Limb (tissue), 2 donors: ENCODE results near the gene CMTM1.
"Not testable (repeated sequence)": the region's sequence is repeated elsewhere in the genome, so short reads cannot be mapped to it uniquely, and the experiment has no call there.

ENCODE experiments used
- DNase-seq, 2 donors: peaks; one replicate each; pipeline ENCODE4 v3.0.0-alpha.2; 2016; ENCODE audit errors: extremely low spot score in 2 of 2

CMTM1 gene

DNA sequence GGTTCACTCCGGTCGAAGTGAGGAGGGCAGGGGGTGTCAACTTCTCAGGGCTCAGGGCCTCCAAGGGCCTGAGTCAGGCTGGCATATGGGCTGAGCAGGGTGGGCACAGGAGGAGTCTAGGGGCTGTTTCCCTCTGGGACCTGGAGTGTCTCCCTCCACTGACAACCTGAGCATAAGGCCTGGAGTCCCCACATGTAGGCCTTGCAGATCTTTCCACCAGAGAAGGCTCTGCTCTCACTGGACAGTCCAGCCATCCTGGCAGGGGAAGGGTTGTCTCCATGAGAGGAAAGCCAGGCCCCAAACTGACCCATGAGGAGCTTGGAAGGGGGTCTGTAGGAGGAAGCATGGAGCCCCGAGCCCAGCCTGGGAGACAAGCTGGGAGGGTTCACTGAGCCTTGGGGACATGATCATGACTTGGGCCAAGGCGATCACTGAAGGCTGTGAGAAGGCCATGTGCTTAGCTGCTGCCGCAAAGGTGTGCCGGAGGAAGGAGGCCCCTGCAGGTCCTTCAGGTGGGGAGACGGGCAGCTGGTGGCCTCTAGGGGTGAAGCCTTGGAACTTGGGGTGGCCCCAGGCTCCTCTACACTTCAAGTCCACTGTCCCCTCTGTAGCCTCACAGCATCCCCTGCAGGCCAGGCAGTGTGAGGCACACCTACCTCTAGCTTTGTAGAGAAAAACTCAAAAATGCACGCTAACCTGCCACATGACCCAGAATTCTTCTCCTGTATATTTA, 22.9 kb downstream of the CMTM1 start:
- DNase-seq: no peak

DNA sequence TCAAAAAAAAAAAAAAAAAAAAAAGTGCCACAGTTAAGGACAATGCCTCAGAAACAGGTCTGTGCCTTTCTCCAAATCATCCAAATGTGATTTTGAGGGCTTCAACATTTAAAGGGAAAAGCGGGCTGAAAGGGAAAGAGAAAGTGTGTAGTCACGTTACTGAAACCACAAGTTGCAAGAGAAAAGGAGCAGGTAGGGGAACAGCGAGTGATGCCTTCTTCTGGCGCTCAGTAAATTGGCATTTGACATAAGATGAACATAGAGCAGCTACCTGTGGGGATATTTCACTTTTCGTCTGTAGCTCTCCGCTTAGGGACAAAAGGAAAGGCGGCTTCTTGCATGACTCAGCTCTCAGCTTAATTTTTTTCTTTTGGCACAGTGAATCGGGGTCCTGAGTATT, 24.1 kb downstream of the CMTM1 start:
- no peak for DNase-seq

DNA sequence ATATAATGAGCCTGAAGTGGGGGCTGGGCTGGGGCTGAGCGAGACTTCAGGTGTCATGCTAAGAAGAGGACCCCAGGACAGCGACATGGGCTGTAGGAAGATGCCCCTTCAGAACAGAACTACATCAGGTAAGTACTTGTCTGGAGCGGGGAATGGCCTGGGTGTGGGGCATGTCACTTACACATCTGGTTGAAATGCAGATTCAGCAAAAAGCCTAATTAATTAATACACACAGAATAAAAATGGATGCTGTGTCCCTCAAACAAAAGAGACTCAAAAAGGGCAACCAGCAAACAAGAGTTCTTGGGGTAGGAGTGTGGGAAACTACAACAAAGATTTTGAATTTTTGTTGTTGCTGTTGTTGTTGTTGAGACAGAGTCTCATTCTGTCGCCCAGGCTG, 24.8 kb downstream of the CMTM1 start:
- DNase-seq: no peak

DNA sequence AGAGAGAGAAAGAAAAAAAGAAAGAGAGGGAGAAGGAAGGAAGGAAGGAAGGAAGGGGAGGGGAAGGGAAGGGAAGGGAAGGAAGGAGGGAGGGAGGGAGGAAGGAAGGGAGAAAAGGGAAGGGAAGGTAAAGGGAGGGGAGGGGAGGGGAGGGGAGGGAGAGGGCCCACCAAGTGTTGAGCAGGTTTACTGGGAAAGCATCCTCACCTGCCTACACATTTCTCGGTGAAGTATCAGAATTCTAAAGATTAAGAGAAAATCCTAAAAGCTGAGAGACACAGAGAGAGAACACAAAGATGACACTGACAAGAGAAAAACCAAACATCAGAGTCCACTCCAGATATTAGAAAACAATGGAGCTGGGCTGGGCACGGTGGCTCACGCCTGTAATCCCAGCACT, 26.0 kb downstream of the CMTM1 start:
- DNase-seq: no peak

DNA sequence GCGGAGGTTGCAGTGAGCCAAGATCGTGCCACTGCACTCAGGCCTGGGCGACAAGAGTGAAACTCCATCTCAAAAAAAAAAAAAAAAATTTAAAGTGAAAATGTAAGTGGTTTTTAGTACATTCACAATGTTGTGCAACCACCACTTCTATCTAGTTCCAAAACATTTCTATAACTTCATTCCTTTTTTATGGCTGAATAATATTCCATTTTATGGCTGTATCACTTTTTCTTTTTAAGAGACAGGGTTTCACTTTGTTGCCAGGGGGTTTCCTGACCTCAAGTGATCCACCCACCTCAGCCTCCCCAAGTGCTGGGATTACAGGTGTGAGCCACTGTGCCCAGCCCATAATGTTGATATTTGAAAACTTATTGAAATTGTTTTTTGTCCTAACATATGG, 26.6 kb downstream of the CMTM1 start:
- DNase-seq: no peak

DNA sequence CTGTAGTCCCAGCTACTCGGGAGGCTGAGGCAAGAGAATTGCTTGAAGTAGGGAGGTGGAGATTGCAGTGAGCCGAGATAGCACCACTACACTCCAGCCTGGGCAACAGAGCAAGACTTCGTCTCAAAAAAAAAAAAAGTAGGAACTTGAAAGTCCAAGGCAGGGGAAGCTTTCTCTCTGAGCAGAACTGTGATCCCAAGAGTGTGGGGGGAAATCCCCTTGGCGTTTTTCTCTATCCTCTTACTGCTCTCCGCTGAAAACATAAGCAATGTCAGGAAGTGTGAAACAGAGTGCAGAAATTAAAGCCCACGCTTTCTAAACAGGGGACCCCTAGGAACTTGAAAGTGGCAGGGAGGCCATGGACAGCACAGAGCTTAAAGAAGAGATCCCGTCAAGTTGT, 28.5 kb downstream of the CMTM1 start:
- no peak for DNase-seq

DNA sequence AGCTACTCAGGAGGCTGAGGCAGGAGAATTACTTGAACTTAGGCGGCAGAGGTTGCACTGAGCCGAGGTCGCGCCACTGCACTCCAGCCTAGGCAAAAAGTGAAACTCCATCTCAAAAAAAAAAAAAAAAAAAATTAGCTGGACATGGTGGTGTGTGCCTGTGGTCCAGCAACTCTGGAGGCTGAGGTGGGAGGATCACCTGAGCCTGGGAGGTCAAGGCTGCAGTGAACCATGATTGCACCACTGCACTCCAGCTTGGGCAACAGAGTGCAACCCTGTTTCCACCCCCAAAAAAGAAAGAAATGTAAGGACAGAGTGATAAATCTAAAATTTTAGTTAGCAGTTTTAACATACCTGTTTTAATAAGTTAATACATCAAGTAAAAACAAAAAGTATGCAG, 30.3 kb downstream of the CMTM1 start:
- not testable (repeated sequence) for DNase-seq

DNA sequence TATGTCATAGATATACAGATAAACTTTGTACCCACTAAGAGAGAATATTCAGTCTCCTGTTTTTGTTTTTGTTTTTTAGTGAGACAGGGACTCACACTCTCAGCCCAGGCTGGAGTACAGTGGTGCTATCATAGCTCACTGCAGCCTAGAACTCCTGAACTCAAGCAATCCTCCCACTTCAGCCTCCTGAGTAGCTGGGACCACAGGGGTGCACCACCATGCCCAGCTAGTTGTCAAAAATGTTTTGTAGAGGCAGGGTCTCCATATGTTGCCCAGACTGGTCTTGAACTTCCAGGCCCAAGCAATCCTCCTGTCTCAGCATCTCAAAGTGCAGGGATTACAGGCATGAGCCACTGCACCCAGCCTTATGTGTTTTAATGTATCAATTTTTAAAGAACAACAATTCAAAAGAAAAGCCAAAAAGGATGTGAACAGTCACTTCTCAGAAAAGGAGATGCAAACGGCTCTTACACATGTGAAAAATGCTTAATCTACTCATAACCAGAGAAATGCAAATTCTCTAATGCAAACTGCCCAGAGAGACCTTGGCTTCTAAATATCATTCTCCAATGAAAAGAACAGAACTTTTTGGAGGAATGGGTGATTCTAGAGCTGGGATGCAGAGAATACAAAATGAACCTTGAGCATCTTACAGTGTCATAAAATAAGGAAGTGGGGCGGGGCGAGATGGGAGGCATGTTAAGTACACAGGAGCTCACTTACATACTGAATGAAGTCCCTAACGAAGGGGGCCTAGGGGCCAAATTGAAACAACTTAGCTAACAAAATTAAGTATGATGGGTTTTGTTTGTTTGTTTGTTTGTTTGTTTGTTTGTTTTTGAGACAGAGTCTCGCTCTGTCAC, 31.0 kb downstream of the CMTM1 start:
- no peak for DNase-seq

DNA sequence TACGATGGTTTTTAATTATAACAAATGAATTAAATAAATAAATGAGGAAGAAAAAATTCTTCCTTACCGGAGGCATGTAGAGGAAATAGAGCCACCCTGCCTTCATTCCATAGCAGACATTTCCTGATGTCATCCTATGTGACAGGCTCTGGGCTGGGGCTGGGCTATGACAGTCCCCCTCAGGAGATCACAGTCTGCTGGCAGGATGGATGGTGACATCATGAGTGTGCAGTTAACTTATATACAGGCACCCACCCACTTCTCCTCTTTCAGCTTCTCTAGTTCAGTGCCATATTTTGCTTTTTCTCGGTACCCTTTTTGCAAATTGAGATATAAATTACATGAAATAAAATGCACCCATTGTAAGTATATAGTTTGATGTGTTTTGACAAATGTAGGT, 31.9 kb downstream of the CMTM1 start:
- no peak for DNase-seq

DNA sequence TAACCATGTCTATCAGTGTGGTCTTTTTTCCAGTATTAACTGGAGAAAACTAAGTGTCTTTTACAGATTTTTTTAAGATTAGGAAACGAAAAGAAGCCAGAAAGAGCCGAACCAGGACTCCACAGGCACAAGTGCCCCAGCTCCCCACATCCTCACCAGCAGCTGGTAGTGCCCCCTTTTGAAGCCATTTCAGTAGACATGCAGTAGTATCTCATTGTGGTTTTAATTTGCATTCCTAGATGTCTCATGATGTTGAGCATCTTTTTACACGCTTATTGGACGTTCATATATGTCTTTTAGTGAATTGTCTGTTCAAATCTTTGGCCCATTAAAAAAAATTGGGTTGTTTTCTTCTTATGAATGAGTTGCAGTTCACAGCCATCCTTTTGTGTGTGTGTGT, 33.5 kb downstream of the CMTM1 start:
- no peak for DNase-seq

DNA sequence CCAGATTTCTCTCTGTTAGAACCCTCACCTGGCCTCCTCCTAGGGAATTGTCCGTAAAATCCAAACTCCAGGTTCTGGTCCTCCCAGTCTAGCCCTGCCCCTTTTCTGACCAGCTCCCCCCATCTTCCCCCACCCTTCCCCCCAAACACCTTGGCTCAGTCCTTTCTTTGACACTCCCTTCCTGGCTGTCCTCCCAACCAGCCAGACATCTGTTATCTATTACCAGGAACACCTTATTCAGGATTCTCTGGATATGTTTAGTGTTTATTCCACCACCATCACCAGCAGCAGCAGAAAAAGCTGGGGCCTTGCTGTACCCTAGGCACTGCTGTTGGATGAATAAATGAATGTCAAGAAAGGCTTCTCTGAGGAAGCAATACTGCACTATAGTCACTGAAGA, 34.2 kb downstream of the CMTM1 start:
- DNase-seq: no peak

DNA sequence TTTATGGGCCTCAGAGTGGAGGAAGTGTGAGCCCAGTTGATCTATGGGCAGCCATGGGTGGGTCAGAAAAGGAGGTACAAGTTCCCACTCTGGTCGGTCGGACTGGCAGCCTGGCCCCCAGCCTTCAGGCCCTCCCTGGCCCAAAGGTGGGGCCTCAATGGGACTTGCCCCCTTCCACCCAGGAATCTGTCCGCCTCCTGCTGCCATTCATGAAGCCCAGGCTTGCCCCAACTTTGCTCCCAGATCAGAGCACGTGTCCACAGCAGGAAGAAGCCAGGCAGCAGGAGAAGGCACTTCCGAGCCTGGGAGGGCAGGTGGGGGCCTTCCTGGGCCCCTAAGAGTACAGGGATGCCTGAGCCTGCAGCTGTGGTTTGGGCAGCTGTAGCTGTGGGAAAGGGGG, 35.2 kb downstream of the CMTM1 start:
- DNase-seq: no peak

DNA sequence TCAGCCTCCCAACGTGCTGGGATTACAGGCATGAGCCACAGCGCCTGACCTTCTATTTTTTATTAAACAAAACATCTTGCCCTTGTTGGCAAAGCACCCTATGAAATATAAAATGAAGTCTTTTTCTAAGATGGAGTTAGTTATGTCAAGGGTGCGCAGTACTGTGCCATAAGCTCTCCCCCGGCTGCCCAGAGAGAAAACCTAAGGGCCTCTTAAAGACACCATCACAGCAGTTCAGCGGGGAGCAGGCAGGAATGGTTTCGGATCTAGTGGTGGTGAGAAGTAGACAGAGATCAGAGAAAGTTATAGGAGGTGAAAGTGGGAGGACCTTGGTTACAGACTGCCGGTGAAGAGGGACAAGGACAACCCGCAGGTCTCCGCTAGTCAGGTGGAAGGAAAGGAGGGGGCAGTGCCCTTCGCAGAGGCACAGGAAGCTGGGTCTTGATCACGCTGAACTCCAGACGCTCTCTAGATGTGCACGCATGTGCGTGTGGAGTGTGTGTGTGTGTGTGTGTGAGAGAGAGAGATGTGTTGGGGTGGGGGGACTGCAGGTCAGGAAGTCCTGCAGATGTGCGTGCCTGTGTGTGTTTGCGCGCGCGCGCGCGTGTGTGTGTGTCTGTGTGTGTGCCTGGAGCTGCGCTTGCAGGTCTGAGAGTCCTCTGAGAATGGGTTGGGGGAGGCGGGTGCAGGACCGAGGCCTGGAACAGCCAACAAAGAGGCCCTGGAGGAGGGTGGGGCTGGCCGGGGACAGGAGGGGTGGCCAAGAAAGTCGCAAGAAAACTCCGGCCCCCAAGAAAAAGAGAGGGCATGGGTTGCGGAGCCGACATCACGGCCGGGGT, 37.5 kb downstream of the CMTM1 start:
- DNase-seq: peak; percentile 62 to 84

DNA sequence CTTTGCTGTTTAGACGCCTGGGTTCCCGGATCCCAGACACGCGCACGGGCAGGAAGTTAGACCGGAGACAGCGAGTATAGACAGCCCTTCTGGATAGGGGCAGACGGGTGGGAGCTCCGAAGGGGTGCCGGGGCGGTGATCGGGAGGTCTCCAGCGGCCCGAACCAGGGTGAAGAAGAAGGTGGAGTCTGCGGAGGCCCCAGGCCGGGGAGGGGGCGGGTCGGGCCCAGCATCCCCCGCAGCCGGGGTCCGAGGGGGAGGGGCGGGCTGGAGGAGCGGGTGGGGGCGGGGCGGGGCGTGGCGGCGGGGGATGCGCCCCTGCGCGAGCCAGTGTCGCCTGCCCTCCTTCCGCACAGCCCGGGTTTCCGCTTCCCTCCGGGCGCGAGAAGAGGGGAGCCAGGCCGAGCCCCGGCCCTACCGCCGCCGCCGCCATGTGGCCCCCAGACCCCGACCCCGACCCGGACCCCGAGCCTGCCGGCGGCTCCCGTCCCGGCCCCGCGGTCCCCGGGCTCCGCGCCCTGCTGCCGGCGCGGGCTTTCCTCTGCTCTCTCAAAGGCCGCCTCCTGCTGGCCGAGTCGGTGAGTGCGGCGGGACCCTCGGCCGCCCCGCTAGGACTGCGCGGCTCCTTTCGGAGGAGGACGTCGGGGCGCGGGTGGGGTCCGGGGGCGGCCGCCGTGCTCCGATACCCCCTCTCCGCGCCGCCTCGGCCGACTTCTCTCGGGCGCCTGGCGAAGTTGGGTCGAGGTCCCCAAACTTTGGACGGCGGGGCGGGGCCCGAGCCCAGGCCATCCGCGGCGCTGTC, 38.3 kb downstream of the CMTM1 start, which contains the start of gene CMTM3:
Gene CMTM3, plus strand, starts transcription at position 329 of the 801 bp plus-strand sequence. Its CDS starts 102 bp downstream, at position 431.
- peak; percentile 72 to 93 for DNase-seq

DNA sequence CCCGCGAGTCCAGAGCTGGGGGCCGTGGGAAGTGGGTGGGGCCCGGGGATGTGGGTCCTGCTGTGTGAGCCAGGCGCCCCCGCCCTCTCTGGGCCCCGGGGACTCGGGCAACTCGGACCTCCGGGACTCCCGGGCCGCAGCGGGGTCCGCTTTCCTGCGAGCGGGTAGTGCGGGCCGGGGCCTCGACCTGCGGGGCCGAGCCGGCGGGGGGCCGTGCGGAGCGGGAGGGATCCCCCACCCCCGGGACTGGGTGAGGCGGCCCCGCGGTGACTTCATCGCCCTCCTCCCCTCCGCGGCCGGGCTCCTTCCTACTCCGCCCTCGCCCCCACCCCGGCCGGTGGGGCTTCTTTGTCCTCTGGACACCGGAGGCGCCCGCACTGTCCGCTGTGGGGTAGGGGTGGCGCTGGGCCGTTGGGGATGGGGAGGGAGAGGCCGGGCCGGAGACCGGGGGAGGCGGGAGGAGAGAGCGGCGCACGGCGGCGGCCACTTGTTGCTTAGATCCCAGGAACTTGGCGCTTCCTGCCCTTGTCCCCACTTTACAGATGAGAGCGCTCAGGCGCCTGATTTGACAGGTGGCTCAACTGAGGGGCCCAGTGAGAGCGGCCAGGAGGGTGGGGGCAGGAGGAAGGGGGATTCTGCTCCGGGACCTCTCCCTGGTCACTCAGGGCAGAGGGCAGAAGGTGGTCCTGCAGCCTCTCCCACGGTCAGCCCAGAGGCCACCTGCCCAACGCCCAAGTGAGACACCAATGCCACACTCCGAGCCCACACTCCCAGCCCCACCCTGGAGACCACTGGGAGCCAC, 39.1 kb downstream of the CMTM1 start:
- DNase-seq: peak in 1 of 2 donors; percentile 75

DNA sequence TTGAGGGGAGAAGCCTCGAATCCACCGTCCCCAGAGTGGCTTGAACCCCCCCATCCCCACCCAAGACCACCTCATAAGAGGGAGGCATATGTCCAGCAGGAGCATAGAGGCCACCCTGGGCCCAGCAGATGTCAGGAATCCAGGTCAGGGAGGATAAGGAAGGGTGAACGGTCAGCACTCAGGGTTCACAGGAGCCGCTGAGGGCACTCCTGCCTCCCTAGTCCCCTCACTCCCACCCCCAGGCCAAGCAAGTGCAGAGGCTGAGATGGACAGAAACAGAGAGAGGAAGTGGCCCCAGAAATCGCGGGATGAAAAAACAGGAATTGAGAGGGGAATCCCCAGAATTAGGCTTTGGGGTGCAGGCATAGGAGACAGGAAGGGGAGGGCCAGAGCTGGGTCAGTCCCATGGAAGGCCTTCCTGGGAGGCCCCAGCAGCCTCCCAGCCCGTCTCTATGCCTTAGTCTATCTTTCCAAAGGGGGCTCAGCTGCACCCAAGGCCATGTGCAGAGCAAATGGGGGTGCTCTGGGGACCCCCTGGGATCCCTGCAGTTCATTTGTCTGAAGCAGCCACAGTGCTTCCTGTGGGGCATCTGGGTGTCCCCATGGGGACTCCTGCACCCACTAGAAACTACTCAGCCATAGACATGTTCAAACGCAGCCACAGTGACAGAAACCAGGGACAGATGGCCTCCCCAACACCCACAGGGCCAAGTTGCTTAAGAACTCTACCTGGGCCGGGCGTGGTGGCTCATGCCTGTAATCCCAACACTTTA, 39.9 kb downstream of the CMTM1 start:
- no peak for DNase-seq

DNA sequence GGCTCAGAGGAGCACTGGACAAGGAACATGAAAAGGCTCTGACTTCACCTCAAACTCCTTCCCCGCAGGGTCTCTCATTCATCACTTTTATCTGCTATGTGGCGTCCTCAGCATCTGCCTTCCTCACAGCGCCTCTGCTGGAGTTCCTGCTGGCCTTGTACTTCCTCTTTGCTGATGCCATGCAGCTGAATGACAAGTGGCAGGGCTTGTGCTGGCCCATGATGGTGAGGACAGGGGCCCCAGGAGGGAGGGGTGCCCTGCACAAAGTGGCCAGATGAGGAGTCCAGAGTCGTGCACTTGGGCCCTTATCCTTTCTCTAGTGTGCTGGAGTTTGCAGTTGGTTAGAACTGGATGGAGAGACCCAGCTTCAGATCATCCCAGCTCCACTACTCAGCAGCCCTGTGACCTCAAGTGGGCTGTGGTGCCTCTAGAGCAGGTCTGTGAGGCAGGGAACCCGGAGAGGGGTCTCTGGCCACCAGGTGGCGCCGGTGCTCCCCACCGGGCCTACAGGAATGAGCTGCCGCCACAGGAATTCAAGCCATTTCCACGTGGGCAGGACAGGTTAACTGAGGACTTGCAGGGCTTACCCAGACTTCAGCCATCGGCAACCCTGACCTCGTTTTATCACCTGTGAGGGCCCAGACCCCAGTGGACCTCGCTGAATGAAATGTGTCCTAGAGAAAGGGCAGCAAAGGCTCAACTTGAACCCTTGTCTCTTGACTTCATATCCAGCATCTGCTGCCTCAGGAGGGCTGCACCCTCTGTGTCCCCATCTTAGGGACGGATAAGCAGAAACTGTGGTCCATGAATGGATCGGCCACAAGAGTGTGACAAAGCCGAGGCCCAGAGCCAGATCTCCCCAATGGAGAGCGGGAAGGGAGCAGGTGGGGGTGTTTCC, 42.3 kb downstream of the CMTM1 start:
- peak; percentile 76 to 92 for DNase-seq

DNA sequence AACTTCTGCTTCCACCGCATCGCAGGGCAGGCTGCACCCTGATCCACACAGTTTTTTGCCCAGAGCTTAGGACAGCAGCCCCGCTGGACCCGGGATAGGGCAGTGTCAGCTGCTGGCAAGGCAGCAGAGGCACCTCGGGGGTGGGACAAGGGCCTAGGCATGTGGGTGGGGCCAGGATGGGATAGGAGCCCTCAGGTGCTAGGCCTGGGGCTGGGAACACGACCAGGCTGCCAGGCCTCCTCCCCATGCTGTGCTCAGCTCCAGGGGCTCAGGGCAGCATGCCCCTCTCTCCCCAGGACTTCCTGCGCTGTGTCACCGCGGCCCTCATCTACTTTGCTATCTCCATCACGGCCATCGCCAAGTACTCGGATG, 42.9 kb downstream of the CMTM1 start:
- DNase-seq: no peak
